ENCODE results near the gene TMIGD1. TPM values are rescaled to one million over a fixed set of nuclear protein-coding genes. Genes with fewer than 3 reads are reported as not detected.
"Not testable (repeated sequence)": the region's sequence is repeated elsewhere in the genome, so short reads cannot be mapped to it uniquely, and the experiment has no call there.

Gene TMIGD1
- total RNA-seq, 1 donor from 2014 or later: not detected

- no peak for DNase-seq
Measured at GRCh38 chr17:30358055-30358760, 24.4 kb upstream of the TMIGD1 start.

DNA sequence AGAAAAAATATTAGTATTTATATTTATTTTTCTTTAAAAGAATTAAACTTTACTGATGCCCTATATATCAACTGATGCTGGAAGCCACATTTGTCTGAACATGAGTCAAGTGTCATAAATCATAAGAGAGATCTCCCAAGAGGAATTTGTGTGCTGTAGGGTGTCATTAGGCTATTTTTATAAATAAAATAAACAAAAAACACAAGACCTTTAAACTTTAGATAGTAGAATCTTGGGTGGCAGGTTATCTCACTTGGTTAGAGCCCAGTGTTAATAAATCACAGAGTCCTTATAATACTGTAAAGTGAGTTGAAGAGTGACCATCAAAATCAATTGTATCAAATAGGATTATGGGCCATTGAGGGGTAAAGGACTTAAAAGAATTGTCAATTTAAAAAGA is 23.6 kb upstream of the TMIGD1 start:
- DNase-seq: no peak

DNA sequence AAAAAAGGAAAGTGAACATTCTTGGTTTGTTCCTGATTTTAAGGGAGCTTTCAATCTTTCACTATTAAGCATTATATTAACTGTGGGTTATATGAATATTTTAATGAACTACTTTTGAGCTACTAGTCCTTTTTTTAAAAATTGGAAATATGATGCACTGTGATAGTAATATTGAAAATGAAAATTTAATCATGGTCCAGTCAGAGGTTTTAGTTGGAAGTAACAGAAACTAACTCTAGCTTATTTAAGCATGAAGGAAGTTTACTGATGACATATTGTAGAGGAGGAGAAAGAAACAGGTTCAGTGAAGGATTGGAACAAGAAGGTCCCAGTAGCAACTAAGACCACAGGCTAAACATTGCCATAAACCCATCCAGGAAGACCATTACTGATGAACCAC is 20.8 kb upstream of the TMIGD1 start:
- no peak for DNase-seq

GRCh38 chr17:30352240-30352814 is 18.5 kb upstream of the TMIGD1 start:
- no peak for DNase-seq

DNA sequence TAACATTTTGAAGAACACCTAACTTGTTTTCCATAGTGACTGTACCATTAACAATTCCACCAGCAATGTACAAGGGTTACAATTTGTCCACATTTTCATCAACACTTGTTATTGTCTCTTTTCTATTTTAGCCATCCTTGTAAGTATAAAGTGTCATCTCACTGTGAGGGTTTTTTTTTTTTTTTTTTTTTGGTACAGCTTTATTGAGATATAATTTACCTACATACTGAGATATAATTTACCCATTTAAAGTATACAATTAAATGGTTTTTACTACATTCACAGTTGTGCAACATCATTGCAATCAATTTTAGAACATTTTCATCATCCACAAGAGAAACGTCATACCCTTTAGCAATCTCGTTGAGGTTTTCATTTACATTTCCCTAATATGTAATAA is 17.9 kb upstream of the TMIGD1 start:
- DNase-seq: no peak

DNA sequence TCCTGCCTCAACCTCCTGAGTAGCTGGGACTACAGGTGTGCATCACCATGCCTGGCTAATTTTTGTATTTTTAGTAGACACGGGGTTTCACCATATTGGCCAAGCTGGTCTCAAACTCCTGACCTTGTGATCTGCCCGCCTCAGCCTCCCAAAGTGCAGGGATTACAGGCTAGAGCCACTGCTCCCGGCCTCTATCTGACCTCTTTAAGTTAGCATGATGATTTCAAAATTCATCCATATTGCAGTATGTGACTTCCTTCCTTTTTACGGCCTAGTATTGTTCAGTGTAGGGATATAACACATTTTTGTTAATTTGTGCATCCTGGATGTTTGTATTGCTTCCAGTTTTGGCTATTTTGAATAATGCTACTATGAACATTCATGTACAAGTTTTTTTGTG is 17.4 kb upstream of the TMIGD1 start:
- DNase-seq: not testable (repeated sequence)

DNA sequence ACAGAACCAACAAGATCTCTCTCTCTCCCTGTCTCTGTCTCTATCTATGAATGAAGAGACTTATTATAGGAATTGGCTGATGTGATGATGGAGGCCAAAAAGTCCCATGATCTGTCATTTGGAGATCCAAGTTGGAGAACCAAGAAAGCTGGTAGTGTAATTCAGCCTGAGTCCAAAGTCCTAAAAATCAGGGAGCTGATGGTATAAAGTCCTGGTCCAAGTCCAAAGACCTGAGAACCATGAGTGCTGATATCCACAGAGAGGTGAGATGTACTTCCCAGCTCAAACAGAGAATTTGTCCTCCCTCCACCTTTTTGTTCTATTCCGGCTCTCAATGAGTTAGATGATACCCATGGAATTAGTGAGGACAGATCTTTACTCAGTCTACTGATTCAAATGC is 15.4 kb upstream of the TMIGD1 start:
- no peak for DNase-seq

- DNase-seq: no peak
Measured at GRCh38 chr17:30347488-30347887, 13.6 kb upstream of the TMIGD1 start.

GRCh38 chr17:30346221-30346795 is 12.5 kb upstream of the TMIGD1 start:
- no peak for DNase-seq

DNA sequence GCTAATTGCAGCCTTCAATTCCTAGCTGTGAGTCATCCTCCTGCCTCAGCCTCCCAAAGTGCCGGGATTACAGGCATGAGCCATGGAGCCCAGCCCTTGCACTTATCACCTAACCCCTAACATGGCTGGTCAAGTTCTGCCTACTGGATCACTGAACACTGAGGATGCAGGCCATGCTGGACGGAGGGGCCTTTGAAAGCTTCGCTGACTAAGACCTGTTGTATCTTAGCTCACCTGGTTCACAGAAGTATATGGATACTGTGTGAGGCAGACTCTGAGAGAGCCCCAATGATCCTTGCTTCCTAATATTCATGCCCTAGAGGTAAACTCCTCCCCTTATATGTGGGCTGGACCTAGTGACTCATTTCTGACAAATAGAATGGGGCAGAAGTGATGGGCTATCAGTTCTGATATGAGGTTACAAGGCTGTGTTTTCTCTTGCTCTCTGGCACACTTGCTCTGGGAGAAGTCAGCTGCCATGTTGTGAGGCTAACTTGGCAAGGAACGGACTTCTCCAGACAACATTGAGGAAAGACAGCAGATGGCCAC is 11.7 kb upstream of the TMIGD1 start:
- no peak for DNase-seq

DNA sequence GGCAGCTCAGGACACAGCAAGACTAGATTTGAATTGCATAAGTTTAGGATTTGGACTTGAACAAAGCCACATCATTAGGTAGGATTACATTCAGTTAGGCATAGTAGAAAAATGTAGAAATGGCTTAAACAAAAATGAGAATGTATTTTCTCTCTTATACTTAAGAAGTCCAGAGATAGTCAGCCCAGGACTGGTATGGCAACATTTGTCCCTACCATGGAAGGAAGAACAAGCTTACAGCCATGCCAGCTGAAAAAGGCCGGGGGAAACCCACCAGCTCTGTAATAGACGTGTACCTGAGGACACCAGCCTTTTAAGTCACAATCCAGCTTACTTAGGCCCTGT is 11.2 kb upstream of the TMIGD1 start:
- DNase-seq: no peak

- DNase-seq: peak; percentile 7
Measured at GRCh38 chr17:30344283-30345088, 10.6 kb upstream of the TMIGD1 start.

- DNase-seq: no peak
Measured at GRCh38 chr17:30343796-30344195, 9.9 kb upstream of the TMIGD1 start.

- DNase-seq: not testable (repeated sequence)
Measured at GRCh38 chr17:30343244-30343643, 9.4 kb upstream of the TMIGD1 start.

DNA sequence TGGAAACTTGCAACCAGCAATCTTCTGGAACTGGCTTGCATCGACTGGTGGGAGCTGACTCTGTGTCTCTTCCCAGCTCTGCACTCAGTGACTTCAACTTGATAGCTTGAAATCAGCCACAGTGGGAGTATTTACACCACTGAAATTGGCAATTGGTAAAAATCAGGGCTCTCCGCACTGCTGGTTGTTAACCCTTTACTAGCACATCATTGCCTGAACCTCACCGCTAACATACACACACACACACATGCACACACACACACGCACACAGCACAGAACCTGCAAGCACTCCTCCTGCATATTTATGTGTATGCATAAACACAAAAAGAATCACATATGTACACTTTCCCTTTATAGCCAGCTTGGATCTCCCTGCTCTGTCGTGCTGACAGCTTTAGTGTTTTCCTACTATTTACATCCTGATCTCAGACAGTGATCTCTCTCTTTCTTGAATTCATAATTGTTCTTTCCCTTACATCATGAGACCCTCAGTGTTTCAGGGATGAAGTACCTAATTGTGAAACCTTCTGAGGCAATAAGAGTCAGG is 7.9 kb upstream of the TMIGD1 start:
- no peak for DNase-seq

DNA sequence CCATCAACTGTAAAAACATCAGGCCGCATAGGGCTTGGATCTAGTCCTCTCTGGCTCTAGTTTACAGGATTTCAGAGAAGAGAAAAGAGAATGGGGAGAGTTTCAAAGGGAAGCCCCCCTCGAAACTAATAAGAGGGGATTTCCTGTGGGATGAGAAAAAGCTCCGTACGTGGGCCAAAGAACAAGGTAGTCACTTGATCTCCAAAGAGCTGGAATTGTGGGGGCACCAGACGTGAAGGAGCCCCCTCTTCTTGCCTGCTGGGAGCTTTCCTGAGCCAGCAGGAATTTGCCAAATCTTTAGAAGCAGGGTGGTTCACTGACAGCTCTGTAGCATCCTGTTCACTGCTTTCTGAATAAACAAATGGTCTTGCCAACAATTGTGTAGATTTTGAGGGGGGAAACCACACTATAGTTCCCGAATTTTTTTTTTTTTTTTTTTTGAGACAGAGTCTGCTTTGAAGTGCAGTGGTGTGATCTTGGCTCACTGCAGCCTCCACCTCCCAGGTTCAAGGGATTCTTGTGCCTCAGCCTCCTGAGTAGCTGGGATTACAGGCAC is 7.0 kb upstream of the TMIGD1 start:
- DNase-seq: peak; percentile 11

DNA sequence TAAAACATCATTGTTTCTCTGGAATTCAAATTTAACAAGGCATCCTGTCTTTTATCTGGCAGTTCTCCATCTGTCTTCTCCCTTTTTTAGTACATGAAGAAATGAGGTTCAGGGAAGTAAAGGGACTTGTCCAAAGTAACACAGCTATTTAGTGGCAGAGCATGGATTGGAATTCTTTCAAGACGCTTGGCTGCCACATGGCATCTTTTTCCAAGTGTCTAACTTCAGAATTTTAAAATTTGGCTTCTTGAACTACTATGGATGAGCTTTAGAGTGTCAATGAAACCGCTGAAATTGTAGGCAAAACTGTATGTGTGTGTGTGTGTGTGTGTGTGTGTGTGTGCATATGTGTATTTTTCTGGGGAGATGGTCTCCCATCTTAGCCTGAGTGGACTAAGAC is 5.2 kb upstream of the TMIGD1 start:
- no peak for DNase-seq

GRCh38 chr17:30337393-30337999 is 3.6 kb upstream of the TMIGD1 start:
- no peak for DNase-seq

GRCh38 chr17:30336369-30337171 is 2.7 kb upstream of the TMIGD1 start:
- DNase-seq: peak; percentile 22

- DNase-seq: no peak
Measured at GRCh38 chr17:30334421-30334820, 564 bp upstream of the TMIGD1 start.

GRCh38 chr17:30332057-30332542 is 1.8 kb downstream of the TMIGD1 start:
- DNase-seq: no peak

Data from tongue (tissue), 2 donors.